SK-N-SH (cell line): Measurements from ENCODE around the gene ENTPD2. TPM values are rescaled to one million over a fixed set of nuclear protein-coding genes. Genes with fewer than 3 reads are reported as not detected.

Source experiments
- CTCF ChIA-PET: fragments of 300-600, 350-600 bp; formaldehyde crosslinking; extraction: SDS; loops from one replicate; lab custom pipeline; 2021; lab: Yijun Ruan, JAX
- POLR2A ChIA-PET: fragments of 350-600 bp; sonication (Branson Sonifier 250); formaldehyde crosslinking; extraction: SDS; loops from one replicate; lab custom pipeline; 2020; ENCODE audit warnings: antibody characterized with exemption, inconsistent platforms; lab: Yijun Ruan, JAX
- DNase-seq: peaks from one replicate; pipeline ENCODE4 v3.0.0; 2012
- H2AFZ ChIP-seq: fragments of 200-600 bp; sonication (generic); 2 replicates; pipeline ENCODE4 v1.8.1; 2016; ENCODE audit warnings: antibody characterized with exemption, mild to moderate bottlenecking, low read depth
- H3F3A ChIP-seq: fragments of 200-600 bp; sonication (generic); replicated peaks from 2 replicates; pipeline ENCODE3; 2016; ENCODE audit warnings: antibody characterized with exemption, mild to moderate bottlenecking; ENCODE audit not compliant: insufficient read depth
- H3K27ac ChIP-seq, 2 experiments: fragments of 200-500 bp in 1 of 2; fragments of 200-600 bp in 1 of 2; sonication (Bioruptor generic) in 1 of 2; sonication (generic), shearing (Covaris generic) in 1 of 2; 2 replicates each; pipeline versions ENCODE4 v1.5.1 to v1.6.1; 2014 to 2016; ENCODE audit warnings: low read depth in 2 of 2, inconsistent platforms in 1 of 2, low read length in 1 of 2, mild to moderate bottlenecking in 1 of 2, mixed read lengths in 1 of 2
- H3K27me3 ChIP-seq: fragments of 200-600 bp; sonication (generic), shearing (Covaris generic); 2 replicates; pipeline ENCODE4 v1.6.1; 2016; ENCODE audit warnings: mixed run types; ENCODE audit not compliant: insufficient read depth
- H3K36me3 ChIP-seq, 2 experiments: fragments of 200-500 bp in 1 of 2; fragments of 200-600 bp in 1 of 2; sonication (Bioruptor generic) in 1 of 2; sonication (generic) in 1 of 2; replicated peaks in 1 of 2; 2 replicates each; pipeline versions ENCODE3 to v1.5.1; 2014 to 2016; ENCODE audit warnings: low read length in 1 of 2, mild to moderate bottlenecking in 1 of 2; ENCODE audit not compliant: insufficient read depth in 2 of 2, control insufficient read depth in 1 of 2
- H3K4me1 ChIP-seq, 2 experiments: fragments of 200-500 bp in 1 of 2; fragments of 200-600 bp in 1 of 2; sonication (Bioruptor generic) in 1 of 2; sonication (generic), shearing (Covaris generic) in 1 of 2; 2 replicates each; pipeline versions ENCODE4 v1.5.1 to v1.6.1; 2014 to 2016; ENCODE audit warnings: low read depth in 1 of 2, low read length in 1 of 2, mixed run types in 1 of 2; ENCODE audit not compliant: insufficient read depth in 2 of 2, control insufficient read depth in 1 of 2
- H3K4me2 ChIP-seq: fragments of 200-600 bp; sonication (generic), shearing (Covaris generic); 2 replicates; pipeline ENCODE4 v1.6.1; 2017; ENCODE audit warnings: mixed run types
- H3K4me3 ChIP-seq, 2 experiments: fragments of 200-500 bp in 1 of 2; fragments of 200-600 bp in 1 of 2; sonication (Bioruptor generic) in 1 of 2; sonication (generic), shearing (Covaris generic) in 1 of 2; 2 replicates each; pipeline versions ENCODE4 v1.5.1 to v1.8.1; 2014 to 2016; ENCODE audit warnings: low read depth in 2 of 2, inconsistent platforms in 1 of 2, low read length in 1 of 2, mild to moderate bottlenecking in 1 of 2, mixed read lengths in 1 of 2, moderate library complexity in 1 of 2
- H3K79me2 ChIP-seq: fragments of 200-600 bp; sonication (generic); 2 replicates; pipeline ENCODE4 v1.8.1; 2017; ENCODE audit warnings: mild to moderate bottlenecking; ENCODE audit not compliant: insufficient read depth
- H3K9ac ChIP-seq: fragments of 200-600 bp; sonication (generic); 2 replicates; pipeline ENCODE4 v1.6.1; 2017; ENCODE audit warnings: mixed run types
- H3K9me2 ChIP-seq: fragments of 200-600 bp; sonication (generic); 2 replicates; pipeline ENCODE4 v1.6.1; 2017; ENCODE audit warnings: mixed run types
- H3K9me3 ChIP-seq: fragments of 200-600 bp; sonication (generic); 2 replicates; pipeline ENCODE4 v1.6.1; 2017; ENCODE audit warnings: mixed run types, mild to moderate bottlenecking, moderate library complexity
- H4K20me1 ChIP-seq: fragments of 200-600 bp; sonication (generic); 2 replicates; pipeline ENCODE4 v1.6.1; 2017; ENCODE audit warnings: mild to moderate bottlenecking, mixed run types; ENCODE audit not compliant: insufficient read depth
- CHD2 ChIP-seq: fragments of 150-350 bp; IDR thresholded peaks from 2 replicates; pipeline ENCODE4 v1.6.1; 2018; ENCODE audit warnings: low read length; ENCODE audit not compliant: partially characterized antibody
- EP300 ChIP-seq, 2 experiments: IDR thresholded peaks; 2 replicates each; pipeline versions ENCODE4 v1.4.0 to v1.6.1; 2012; ENCODE audit warnings: borderline replicate concordance in 1 of 2, low read depth in 1 of 2, low read length in 1 of 2
- EZH2phosphoT487 ChIP-seq: fragments of 200-600 bp; sonication (generic); IDR thresholded peaks from 2 replicates; pipeline ENCODE4 v1.6.1; 2017; ENCODE audit warnings: low read depth, mixed run types, mild to moderate bottlenecking, antibody characterized with exemption, moderate library complexity, borderline replicate concordance
- FOXJ3 ChIP-seq: sonication (generic); formaldehyde crosslinking; IDR thresholded peaks from 2 replicates; pipeline ENCODE4 v1.5.1; 2020; ENCODE audit warnings: mild to moderate bottlenecking, missing genetic modification reagents
- MEF2A ChIP-seq: IDR thresholded peaks from 2 replicates; pipeline ENCODE4 v1.4.0; 2012; ENCODE audit warnings: low read depth, borderline replicate concordance
- MXI1 ChIP-seq: IDR thresholded peaks from 2 replicates; pipeline ENCODE4 v1.6.1; 2012; ENCODE audit warnings: mild to moderate bottlenecking, low read depth, low read length, improper control_type of control experiment
- NRF1 ChIP-seq: IDR thresholded peaks from 2 replicates; pipeline ENCODE4 v1.6.1; 2012; ENCODE audit warnings: low read depth, mild to moderate bottlenecking, low read length
- POLR2AphosphoS5 ChIP-seq: IDR thresholded peaks from 2 replicates; pipeline ENCODE4 v1.6.1; 2012; ENCODE audit warnings: low read depth, low read length
- RFX5 ChIP-seq: IDR thresholded peaks from 2 replicates; pipeline ENCODE4 v1.6.1; 2012; ENCODE audit warnings: mild to moderate bottlenecking, improper control_type of control experiment, low read length
- RXRA ChIP-seq: IDR thresholded peaks from 2 replicates; pipeline ENCODE4 v1.4.0; 2012; ENCODE audit warnings: low read depth, mild to moderate bottlenecking, borderline replicate concordance
- TEAD4 ChIP-seq: IDR thresholded peaks from 2 replicates; pipeline ENCODE4 v1.4.0; 2012; ENCODE audit warnings: mild to moderate bottlenecking, borderline replicate concordance; ENCODE audit not compliant: insufficient read depth
- WGBS: methylation state at CpG from one replicate; pipeline ENCODE4 v1.1.6; 2017; ENCODE audit warnings: low lambda C conversion rate; 5-methylcytosine and 5-hydroxymethylcytosine counted together
- polyA plus RNA-seq, 3 experiments: library from polyadenylated mRNA; depleted of rRNA; stranded (reverse); fragments of >200 nt; gene quantifications; 2 replicates each; pipeline ENCODE4 v1.2.3, GENCODE V29; 2012
- TF ChIP-seq, protein P1 (sequence below): fragments of 150-350 bp; IDR thresholded peaks from 2 replicates; pipeline ENCODE4 v1.6.1; 2017; ENCODE audit warnings: antibody characterized with exemption, low read length, low read depth, borderline replicate concordance
- TF ChIP-seq, protein P2 (sequence below): fragments of 150-350 bp; IDR thresholded peaks from 2 replicates; pipeline ENCODE4 v1.6.1; 2016; ENCODE audit warnings: mild to moderate bottlenecking, low read depth, low read length
- TF ChIP-seq, protein P3 (sequence below): IDR thresholded peaks from 2 replicates; pipeline ENCODE4 v1.4.0; 2012; ENCODE audit warnings: low read depth, borderline replicate concordance
- TF ChIP-seq, protein P4 (sequence below): fragments of 200-600 bp; sonication (generic); IDR thresholded peaks from 2 replicates; pipeline ENCODE4 v1.6.1; 2017; ENCODE audit warnings: antibody characterized with exemption, mild to moderate bottlenecking, moderate library complexity
- TF ChIP-seq, protein P5 (sequence below): IDR thresholded peaks from 2 replicates; pipeline ENCODE4 v1.4.0; 2012; ENCODE audit warnings: low read depth

The ENTPD2 gene
- polyA plus RNA-seq, 1 of the 3 experiments (the other 2 are of a cell fraction): not detected

DNA sequence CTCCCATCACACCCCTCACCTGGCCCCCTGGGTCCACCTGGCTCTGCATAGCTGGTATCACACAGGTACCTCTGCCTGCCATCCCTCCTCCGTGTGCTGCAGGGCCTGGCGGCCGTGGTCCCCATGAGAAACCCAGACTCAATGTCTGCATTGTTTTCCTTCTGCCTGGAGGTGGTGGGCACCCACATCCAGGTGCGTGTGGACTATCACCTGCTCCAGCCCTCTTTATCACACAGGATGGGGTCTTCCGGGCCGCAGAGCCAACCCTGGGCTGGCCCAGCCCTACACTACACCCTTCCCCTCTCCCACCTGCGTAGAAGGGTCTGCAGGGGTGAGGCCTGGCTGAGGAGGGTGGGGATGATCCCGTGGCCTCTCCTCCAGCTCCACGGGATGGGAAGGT lies 14.9 kb downstream of the ENTPD2 start:
- POLR2A ChIA-PET: interaction anchor here (0.6 kb wide), 1 partner anchor 166 kb away, joined by 3 read pairs; no protein-coding TSS in a partner anchor
- no peak overlapping the region for H3K9ac ChIP-seq

More for the DNA sequence above, 14.9 kb downstream of the ENTPD2 start:
- Histone ChIP-seq H3K27ac (no peak overlapping the region), H3K36me3 (peaks cover 0 to 19% of the 10 kb centered on the region in 2 experiments), H3K4me3 (no peak overlapping the region), H4K20me1 (peaks cover 8% of the 10 kb centered on the region), H3K27me3 (no peaks in the 10 kb centered on the region), H3K79me2 (no peaks in the 10 kb centered on the region), H3K9me3 (no peaks in the 10 kb centered on the region), H3K4me1 (peaks cover 3 to 20% of the 10 kb centered on the region in 2 experiments; a peak in 2 of 4 replicates), H2AFZ (no peak overlapping the region), H3K4me2 (no peak overlapping the region)
- no peak for DNase-seq
- TF ChIP-seq CHD2 (no peak), MXI1 (no peak), FOXJ3 (CRISPR knock-in tag) (no peak), TEAD4 (no peak), RFX5 (no peak), MEF2A (no peak), EZH2phosphoT487 (no peak), RXRA (no peak), POLR2AphosphoS5 (no peak), NRF1 (no peak), EP300 (IDR thresholded peaks at IDR 0.05; ENCODE audit: borderline replicate concordance in 1 of 2, low read depth in 1 of 2, low read length in 1 of 2) (no peak)
- TF ChIP-seq, protein P1, sequence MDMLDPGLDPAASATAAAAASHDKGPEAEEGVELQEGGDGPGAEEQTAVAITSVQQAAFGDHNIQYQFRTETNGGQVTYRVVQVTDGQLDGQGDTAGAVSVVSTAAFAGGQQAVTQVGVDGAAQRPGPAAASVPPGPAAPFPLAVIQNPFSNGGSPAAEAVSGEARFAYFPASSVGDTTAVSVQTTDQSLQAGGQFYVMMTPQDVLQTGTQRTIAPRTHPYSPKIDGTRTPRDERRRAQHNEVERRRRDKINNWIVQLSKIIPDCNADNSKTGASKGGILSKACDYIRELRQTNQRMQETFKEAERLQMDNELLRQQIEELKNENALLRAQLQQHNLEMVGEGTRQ: no peak
- TF ChIP-seq, protein P2, sequence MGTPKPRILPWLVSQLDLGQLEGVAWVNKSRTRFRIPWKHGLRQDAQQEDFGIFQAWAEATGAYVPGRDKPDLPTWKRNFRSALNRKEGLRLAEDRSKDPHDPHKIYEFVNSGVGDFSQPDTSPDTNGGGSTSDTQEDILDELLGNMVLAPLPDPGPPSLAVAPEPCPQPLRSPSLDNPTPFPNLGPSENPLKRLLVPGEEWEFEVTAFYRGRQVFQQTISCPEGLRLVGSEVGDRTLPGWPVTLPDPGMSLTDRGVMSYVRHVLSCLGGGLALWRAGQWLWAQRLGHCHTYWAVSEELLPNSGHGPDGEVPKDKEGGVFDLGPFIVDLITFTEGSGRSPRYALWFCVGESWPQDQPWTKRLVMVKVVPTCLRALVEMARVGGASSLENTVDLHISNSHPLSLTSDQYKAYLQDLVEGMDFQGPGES: no peak
- TF ChIP-seq, protein P3, sequence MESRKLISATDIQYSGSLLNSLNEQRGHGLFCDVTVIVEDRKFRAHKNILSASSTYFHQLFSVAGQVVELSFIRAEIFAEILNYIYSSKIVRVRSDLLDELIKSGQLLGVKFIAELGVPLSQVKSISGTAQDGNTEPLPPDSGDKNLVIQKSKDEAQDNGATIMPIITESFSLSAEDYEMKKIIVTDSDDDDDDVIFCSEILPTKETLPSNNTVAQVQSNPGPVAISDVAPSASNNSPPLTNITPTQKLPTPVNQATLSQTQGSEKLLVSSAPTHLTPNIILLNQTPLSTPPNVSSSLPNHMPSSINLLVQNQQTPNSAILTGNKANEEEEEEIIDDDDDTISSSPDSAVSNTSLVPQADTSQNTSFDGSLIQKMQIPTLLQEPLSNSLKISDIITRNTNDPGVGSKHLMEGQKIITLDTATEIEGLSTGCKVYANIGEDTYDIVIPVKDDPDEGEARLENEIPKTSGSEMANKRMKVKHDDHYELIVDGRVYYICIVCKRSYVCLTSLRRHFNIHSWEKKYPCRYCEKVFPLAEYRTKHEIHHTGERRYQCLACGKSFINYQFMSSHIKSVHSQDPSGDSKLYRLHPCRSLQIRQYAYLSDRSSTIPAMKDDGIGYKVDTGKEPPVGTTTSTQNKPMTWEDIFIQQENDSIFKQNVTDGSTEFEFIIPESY: no peak
- TF ChIP-seq, protein P4, sequence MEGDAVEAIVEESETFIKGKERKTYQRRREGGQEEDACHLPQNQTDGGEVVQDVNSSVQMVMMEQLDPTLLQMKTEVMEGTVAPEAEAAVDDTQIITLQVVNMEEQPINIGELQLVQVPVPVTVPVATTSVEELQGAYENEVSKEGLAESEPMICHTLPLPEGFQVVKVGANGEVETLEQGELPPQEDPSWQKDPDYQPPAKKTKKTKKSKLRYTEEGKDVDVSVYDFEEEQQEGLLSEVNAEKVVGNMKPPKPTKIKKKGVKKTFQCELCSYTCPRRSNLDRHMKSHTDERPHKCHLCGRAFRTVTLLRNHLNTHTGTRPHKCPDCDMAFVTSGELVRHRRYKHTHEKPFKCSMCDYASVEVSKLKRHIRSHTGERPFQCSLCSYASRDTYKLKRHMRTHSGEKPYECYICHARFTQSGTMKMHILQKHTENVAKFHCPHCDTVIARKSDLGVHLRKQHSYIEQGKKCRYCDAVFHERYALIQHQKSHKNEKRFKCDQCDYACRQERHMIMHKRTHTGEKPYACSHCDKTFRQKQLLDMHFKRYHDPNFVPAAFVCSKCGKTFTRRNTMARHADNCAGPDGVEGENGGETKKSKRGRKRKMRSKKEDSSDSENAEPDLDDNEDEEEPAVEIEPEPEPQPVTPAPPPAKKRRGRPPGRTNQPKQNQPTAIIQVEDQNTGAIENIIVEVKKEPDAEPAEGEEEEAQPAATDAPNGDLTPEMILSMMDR: no peak
- TF ChIP-seq, protein P5, sequence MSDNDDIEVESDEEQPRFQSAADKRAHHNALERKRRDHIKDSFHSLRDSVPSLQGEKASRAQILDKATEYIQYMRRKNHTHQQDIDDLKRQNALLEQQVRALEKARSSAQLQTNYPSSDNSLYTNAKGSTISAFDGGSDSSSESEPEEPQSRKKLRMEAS: no peak
- TF ChIP-seq, all 33 proteins: peak for 0
- CTCF ChIA-PET: interaction anchor here (1.5 to 15.1 kb wide), 4 partner anchors 9 to 89 kb away, joined by 9 to 350 read pairs (median 16); partner anchors contain the start of genes C8G, FBXW5 and LCN12
- 93% methylated on average over 3 of the region's 9 CpGs for WGBS
- Histone ChIP-seq H3K9me2 (no peaks in the 10 kb centered on the region), H3F3A (peaks cover 4% of the 10 kb centered on the region)
